OCI-LY3 (cell line): ENCODE measurements around the gene MND1.

Experiments used
- EZH2phosphoT487 ChIP-seq: fragments of 200-600 bp; shearing (Covaris generic); IDR thresholded peaks from 2 replicates; pipeline ENCODE4 v1.6.1; 2018; ENCODE audit warnings: antibody characterized with exemption, mixed run types, low read depth
- TF ChIP-seq, protein P1 (sequence below): fragments of 200-600, 300-600 bp; sonication (generic); IDR thresholded peaks from 2 replicates; pipeline ENCODE4 v1.5.1; 2014; ENCODE audit warnings: antibody characterized with exemption, low read length, low read depth

DNA sequence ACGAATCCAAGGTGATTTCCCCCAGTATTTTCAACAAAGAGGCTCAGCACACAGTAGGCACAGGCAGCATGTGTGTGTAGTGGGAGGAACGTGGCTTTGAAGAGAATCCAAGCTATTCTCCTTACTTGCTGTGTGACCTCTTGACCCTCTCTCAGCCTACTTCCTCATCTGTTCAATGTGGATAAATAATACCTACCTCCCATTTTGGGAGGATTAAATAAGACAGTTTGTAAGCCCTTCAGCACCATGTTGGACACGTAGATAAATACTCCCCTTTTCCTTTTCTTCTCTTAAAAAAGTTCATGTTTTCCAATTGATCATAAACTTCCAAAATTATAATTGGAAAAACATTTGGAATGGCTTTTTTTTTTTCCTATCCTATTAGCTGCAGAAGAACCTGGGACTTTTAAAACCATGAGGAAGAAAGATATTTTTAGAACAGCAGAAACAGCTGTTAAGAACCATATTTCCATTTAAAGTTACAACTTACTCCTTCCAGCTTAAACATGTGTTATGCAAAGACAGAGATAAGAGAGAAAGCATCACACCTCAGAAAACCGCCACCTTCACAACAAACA lies 65.5 kb downstream of the MND1 start:
- TF ChIP-seq, protein P1, sequence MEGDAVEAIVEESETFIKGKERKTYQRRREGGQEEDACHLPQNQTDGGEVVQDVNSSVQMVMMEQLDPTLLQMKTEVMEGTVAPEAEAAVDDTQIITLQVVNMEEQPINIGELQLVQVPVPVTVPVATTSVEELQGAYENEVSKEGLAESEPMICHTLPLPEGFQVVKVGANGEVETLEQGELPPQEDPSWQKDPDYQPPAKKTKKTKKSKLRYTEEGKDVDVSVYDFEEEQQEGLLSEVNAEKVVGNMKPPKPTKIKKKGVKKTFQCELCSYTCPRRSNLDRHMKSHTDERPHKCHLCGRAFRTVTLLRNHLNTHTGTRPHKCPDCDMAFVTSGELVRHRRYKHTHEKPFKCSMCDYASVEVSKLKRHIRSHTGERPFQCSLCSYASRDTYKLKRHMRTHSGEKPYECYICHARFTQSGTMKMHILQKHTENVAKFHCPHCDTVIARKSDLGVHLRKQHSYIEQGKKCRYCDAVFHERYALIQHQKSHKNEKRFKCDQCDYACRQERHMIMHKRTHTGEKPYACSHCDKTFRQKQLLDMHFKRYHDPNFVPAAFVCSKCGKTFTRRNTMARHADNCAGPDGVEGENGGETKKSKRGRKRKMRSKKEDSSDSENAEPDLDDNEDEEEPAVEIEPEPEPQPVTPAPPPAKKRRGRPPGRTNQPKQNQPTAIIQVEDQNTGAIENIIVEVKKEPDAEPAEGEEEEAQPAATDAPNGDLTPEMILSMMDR = no peak
- no peak for TF ChIP-seq EZH2phosphoT487
